ENCODE measurements around the gene ROR2. TPM values are rescaled to one million over a fixed set of nuclear protein-coding genes. Genes with fewer than 3 reads are reported as not detected.

The ROR2 gene
- polyA plus RNA-seq, 1 donor = 17.1 TPM

- no peak for DNase-seq
Observed at GRCh38 chr9:91880378-91880972, 69.6 kb downstream of the ROR2 start.

GRCh38 chr9:91879231-91879630 lies 70.8 kb downstream of the ROR2 start:
- DNase-seq = no peak

- no peak for DNase-seq
Observed at GRCh38 chr9:91873637-91874051, 76.4 kb downstream of the ROR2 start.

- DNase-seq = no peak
Observed at GRCh38 chr9:91868732-91869391, 81.2 kb downstream of the ROR2 start.

- DNase-seq = no peak
Observed at GRCh38 chr9:91867740-91868139, 82.3 kb downstream of the ROR2 start.

- no peak for DNase-seq
Observed at GRCh38 chr9:91865041-91865440, 85.0 kb downstream of the ROR2 start.

GRCh38 chr9:91864380-91864779 lies 85.6 kb downstream of the ROR2 start:
- DNase-seq = no peak

- no peak for DNase-seq
Observed at GRCh38 chr9:91863469-91863868, 86.6 kb downstream of the ROR2 start.

GRCh38 chr9:91858213-91859030 lies 91.6 kb downstream of the ROR2 start:
- no peak for DNase-seq

GRCh38 chr9:91857291-91858212 lies 92.5 kb downstream of the ROR2 start:
- no peak for DNase-seq

GRCh38 chr9:91856419-91856818 lies 93.6 kb downstream of the ROR2 start:
- DNase-seq = no peak

GRCh38 chr9:91855196-91855595 lies 94.8 kb downstream of the ROR2 start:
- DNase-seq = no peak

- DNase-seq = no peak
Observed at GRCh38 chr9:91852801-91853347, 97.2 kb downstream of the ROR2 start.

- no peak for DNase-seq
Observed at GRCh38 chr9:91849694-91850093, 100.3 kb downstream of the ROR2 start.

GRCh38 chr9:91848146-91848545 lies 101.9 kb downstream of the ROR2 start:
- DNase-seq = no peak

- DNase-seq = peak; percentile 71
Observed at GRCh38 chr9:91847581-91848091, 102.4 kb downstream of the ROR2 start.

GRCh38 chr9:91845879-91846278 lies 104.1 kb downstream of the ROR2 start:
- DNase-seq = no peak

- DNase-seq = no peak
Observed at GRCh38 chr9:91844701-91845291, 105.2 kb downstream of the ROR2 start.

GRCh38 chr9:91844190-91844589 lies 105.8 kb downstream of the ROR2 start:
- DNase-seq = no peak

- peak; percentile 75 for DNase-seq
Observed at GRCh38 chr9:91843623-91844148, 106.3 kb downstream of the ROR2 start.

- DNase-seq = no peak
Observed at GRCh38 chr9:91843093-91843492, 106.9 kb downstream of the ROR2 start.
